NCI-H1930 (cell line): ENCODE measurements around the gene IPO13.

Source experiments
- DNase-seq, 2 experiments: peaks; one replicate each; lab custom pipeline; 2025; lab: John Stamatoyannopoulos, UW

The IPO13 gene

GRCh38 chr1:43951021-43951985 lies 4.6 kb downstream of the IPO13 start:
- no peak for DNase-seq

- peak; percentile 48 to 76 for DNase-seq
Observed at GRCh38 chr1:43952731-43953346, 6.1 kb downstream of the IPO13 start.

DNA sequence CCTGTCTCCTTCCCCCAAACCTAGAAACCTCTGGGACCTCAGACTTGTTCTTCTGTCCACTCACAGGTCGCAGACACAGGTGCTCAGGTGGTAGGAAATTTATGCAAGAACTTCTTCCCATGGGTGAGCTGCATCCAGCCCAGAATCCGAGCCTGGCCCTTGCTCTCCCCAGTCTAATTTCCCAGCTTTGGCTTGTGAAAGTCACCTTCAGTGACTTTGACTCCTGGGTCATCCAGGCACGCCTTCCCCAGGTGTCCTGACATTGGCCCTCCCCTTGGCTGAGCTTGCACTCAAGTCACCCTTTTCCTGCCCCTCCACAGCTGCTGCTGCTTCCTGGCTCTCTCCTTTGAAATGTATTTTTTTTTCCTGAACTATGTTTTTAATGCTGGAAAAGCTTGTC lies 6.6 kb downstream of the IPO13 start:
- no peak for DNase-seq

- no peak for DNase-seq
Observed at GRCh38 chr1:43954036-43954435, 7.3 kb downstream of the IPO13 start.

- DNase-seq = no peak
Observed at GRCh38 chr1:43956234-43956633, 9.5 kb downstream of the IPO13 start.

DNA sequence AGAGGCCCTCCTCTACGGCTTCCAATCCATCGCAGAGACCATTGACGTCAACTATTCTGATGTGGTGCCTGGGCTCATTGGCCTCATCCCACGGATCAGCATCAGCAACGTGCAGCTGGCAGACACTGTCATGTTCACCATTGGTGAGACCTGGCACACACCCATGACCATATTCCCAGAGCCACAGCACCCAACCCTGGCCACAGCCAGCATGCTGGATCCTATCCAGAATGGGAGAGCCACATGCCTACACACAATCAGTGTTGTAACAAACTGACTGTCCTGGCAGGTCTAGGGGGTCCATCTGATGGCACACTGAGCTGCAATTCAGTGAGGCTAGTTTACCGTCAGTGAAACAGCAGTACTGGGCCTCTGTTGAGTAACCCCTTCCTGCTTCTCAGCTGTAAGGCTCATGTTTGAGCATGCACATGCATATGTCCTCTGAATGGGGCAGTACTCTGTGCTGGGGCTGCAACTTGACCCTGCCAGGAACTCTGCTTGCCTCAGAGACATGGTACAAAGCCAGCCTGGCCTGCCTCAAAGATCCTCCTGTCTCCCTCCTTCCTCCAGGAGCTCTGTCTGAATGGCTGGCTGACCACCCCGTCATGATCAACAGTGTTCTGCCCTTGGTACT lies 10.8 kb downstream of the IPO13 start:
- DNase-seq = no peak

DNA sequence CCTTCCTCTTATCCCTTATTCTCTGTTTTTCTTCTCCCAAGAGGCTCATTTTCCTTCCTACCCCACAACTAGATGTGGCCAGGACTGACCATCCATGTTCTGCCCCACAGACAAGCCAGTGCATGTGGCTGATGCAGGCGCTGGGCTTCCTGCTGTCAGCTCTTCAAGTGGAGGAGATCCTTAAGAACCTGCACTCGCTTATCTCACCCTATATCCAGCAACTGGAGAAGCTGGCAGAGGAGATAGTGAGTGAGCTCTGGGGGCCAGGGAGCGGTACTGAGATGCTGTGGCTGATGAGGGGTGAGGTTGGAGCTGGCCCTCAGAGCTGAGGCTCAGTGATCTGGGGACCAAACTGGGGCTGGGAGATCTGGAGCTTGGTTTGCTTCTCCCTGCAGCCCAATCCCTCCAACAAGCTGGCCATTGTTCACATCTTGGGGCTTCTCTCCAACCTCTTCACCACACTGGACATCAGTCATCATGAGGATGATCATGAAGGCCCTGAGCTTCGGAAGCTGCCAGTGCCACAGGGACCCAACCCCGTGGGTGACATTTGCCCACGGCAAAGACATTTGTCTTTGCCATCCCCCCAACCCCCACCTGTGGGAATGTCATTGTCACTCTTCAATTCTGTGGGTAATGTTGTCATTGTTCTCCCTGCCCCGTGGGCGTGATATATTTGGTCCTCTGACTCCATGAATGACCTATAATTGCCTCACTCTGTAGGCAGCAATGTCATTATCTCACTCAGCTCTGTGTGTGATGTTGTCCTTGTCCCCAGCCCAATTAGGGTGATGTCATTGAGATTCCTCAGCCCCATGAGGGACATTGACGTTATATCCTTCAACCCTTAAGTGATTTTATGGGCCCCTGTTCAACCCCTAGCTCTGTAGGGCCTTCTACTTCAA lies 11.9 kb downstream of the IPO13 start:
- no peak for DNase-seq

DNA sequence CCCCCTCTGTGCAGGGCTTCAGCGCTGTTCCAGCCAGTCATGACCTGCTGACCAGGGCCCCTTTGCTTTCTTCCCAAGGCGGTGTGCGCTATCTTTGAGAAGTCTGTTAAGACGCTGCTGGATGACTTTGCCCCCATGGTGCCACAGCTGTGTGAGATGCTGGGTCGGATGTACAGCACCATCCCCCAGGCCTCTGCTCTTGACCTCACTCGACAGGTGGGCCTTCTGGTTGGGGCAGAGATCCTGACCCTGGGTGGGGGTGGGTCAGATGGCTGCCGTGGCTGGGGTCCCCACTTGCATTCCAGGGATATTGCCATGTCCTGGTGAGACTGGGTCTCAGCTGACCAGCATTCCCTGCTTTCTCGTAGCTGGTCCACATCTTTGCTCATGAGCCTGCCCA lies 14.0 kb downstream of the IPO13 start:
- no peak for DNase-seq

- no peak for DNase-seq
Observed at GRCh38 chr1:43961692-43962091, 14.9 kb downstream of the IPO13 start.

DNA sequence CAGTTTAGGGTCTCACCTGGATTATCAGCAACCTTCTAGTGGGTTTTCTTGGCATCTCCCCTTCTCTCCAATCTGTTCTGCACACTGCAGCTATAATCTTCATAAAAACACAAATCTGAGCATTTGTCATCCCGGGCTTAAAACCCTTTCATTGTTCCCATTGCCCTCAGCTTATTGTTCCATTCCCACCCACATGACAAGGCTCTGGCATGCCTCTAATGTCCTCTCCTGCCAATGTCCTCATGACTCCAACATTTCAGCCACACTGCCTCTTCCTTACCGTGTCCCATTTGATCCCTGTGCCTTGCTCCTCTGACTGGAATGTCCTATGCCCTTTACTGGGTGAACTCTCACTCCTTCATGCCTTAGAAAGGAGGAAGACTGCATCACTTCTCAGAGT lies 15.6 kb downstream of the IPO13 start:
- no peak for DNase-seq

DNA sequence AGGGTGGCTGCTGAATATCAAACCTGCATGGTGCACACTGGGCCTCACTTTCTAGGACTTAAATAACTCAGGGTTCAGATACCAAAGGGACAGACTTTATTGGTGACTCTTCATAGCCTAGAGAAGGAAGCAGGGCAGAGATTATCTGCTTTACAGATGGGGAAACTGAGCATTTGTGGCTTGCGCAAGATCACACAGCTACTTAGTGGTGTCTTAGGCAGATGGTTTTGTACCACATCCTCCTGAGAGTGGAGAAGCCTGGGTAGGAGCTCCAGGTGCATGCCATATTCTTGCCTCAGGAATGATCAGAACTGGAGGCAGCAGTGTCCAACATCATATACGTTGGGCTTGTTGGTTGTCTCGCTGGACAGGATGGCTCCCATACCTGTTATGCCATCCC lies 16.3 kb downstream of the IPO13 start:
- DNase-seq = no peak

DNA sequence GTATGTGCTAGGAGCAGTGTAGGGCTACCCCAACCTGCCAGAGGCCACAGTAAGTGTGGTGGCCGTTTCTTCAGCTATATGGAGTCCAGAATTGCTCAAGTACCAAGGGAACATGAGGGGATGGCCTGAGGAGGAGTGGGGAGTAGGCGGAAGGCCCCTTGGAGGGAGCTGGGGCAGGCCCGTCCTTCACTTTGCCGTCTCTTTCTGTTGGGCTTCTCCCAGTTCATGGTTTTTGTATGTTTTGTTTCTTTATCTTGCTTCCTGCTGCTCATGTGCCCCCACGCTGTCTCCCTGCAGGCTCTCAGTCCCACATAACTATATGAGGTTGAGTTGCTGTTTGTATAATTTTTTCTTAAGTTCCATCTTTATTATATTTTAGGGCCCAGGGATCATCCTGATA lies 17.1 kb downstream of the IPO13 start:
- DNase-seq = no peak

DNA sequence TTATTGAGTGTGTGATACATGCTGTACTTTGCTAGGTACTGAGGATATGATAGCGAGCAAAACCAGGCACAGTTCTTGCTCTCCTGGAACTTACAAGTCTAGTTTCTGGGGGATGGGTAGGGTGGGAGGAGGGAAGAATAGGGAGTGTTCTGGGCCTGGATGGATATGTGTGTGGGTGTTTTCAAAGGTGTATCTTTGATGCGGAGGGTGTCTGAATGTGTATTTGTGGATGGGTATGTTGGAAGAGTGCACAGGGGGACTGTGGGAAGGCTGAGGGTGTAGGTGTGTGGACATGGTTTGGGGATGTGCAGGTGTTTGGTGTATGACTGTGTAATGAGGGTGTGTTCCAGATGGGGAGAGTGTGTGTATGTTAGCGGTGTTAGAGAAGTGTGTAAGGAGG lies 18.6 kb downstream of the IPO13 start:
- no peak for DNase-seq

- no peak for DNase-seq
Observed at GRCh38 chr1:43968348-43968948, 21.7 kb downstream of the IPO13 start.

DNA sequence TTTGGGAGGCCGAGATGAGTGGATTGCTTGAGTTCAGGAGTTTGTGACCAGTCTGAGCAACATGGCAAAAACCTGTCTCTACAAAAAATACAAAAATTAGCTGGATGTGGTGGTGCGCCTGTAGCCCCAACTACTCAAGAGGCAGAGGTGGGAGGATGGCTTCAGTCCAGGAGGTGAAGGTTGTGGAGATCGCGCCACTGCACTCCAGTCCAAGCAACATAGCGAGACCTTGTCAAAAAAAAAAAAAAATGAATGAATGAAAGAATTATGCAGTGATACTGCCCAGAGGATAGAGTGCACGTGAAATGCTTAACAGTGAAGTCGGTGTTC lies 22.6 kb downstream of the IPO13 start:
- DNase-seq = no peak

- DNase-seq = peak; percentile 94 to 95
Observed at GRCh38 chr1:43969746-43970466, 23.2 kb downstream of the IPO13 start, which contains the start of gene DPH2. DPH2 (plus strand) TSS chr1:43970010; CDS start chr1:43970176, 166 bp downstream.

DNA sequence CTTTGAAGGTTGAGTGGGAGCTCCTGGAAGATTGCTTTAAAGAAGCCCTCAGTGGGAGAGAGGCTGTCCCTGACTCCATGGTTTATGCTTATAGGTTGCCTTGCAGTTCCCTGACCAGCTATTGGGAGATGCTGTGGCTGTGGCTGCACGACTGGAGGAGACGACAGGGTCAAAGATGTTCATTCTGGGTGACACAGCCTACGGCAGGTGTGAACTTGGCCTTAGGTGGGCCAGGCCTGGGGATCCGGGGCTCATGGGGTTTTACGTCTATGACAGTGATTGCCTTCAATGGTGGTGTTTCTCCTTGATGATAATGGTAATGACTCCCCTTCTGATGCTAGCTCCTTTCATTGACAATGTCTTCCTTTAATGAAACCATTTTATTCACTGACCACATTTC lies 23.8 kb downstream of the IPO13 start:
- DNase-seq = no peak

GRCh38 chr1:43970911-43971310 lies 24.2 kb downstream of the IPO13 start:
- DNase-seq = no peak

GRCh38 chr1:43971336-43971980 lies 24.7 kb downstream of the IPO13 start:
- DNase-seq = no peak

- DNase-seq = no peak
Observed at GRCh38 chr1:43973981-43974442, 27.3 kb downstream of the IPO13 start.
